ENCODE results near the gene INPP5D.

INPP5D gene

DNA sequence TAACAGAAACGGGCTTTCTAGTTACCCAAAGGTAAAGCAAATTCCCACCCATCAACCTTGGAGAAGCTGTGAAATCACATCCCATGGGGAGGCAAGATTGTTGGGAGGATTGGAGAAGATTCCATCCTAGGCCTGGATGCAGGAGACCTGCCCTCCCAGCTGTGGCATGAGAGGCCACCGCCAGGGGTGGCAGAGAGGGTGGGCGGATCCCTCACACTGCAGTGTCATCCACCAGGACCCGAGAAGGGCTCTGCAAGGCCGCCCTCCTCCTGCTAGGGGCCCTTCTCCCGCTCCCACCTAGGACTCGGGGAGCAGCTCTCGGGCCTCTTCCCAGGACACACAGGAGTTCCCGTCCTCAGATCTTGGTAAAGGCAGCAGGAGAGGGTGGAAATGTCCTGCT lies 175.8 kb downstream of the INPP5D start:
- DNase-seq (ENCODE audit: low read depth, low spot score) = no peak
- no peak overlapping the region for H3K4me3 ChIP-seq (ENCODE audit: low read length)

DNA sequence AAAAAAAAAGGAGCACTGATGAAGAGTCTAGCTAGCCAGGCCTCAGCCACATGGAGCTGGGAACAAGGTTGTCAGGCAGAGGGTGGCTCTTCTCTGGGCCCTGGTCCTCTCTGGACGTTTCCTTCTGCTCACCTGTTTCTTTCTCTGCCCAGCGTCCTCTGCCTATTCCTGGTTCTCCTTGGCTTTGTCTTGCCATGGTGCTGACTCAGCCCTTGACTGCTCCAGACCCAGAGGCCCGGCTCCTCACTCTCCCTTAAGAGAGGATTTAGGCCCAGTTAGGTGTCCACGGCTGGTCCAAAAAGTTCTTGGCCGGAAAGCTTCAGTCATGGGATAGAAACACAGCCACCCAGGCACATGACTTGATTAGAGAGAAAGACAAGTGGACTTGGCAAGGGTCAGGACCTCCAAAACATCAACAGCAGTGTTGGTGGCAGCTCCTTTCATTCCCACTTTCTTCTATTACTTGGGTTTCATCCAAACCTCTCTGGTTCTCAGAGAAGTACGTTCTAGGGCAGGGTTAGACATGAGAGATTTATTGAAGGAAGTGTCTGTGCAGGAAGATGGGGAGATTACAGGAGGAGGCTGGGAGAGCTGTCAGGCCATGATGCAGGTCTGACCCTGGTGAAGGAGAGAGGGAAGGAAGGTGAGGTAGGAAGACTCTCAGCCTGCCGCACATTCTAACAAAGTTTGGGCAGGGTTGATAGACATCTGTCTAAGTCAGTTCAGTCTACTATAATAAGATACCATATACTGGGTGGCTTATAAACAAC lies 176.9 kb downstream of the INPP5D start:
- no peak overlapping the region for H3K4me3 ChIP-seq (ENCODE audit: low read length)
- no peak for DNase-seq (ENCODE audit: low read depth, low spot score)

DNA sequence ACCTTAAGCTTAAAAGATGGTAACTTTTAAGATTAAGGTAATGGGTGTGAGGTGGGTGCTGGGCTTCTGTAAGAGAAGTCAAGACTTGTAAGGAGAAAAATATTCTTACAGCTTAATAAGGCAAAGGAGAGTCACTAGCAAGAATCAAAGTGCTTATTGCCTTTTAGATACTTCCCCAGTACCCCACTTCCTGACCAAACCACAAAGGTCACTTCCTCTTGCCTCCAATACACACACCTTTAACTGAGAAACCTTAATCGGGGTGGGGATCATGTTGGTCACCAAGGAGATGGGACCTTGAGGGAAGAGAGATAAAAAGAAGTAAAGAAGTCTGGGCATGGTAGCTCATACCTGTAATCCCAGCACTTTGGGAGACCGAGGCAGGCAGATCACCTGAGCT lies 180.8 kb downstream of the INPP5D start:
- peak; percentile 59 for DNase-seq (ENCODE audit: low read depth, low spot score)
- H3K4me3 ChIP-seq (ENCODE audit: low read length) = no peak overlapping the region

DNA sequence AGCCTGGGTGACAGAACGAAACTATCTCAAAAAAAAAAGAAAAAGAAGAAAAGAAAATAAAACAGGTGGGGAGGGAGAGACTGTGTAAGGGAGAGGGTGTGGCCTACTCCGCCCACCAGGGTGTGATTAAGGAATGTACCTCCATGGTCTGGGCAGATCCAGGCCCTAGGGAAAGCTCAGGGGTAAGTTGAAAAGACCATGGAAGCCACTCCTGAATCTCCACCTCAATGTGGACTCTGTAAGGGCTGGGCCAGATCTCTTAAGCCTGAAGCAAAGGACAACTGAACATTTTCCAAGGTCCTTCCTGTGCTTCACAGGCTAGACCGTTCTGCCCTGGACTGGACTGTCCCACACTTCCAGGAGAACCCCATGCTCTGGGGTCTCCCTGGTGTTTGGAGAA lies 181.7 kb downstream of the INPP5D start:
- no peak overlapping the region for H3K4me3 ChIP-seq (ENCODE audit: low read length)
- DNase-seq (ENCODE audit: low read depth, low spot score) = no peak

DNA sequence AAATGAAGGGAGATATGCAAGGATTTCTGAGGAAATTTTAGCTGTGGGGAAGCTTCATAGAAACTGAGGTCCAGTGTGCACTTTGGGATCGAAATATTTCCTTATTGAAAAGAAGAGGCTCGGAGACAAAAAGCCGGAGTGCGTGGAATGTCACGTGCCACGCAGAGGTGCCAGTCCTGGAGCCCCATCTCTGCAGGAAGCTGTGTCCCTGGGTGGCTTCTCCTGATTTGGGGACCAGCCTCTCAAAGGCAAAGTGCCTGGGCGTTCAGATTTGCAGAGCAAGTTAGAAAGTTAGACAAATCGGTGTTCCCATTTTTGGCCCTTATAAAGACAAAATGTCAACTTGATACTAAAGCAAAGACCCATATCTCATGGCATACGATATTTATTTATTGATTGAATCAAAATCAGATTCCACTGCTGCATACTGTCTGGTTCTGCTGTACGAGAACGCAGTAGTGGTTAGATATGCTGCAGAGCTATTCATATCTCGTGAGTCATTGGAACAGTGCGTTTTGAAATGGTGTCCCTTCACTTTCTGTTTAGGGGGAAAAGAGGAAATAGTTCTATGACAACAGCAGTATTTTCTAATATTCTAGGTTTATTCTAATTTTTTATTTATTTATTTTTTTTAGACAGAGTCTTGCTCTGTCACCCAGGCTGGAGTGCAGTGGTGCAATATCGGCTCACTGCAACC lies 182.2 kb downstream of the INPP5D start:
- DNase-seq (ENCODE audit: low read depth, low spot score) = no peak
- no peak overlapping the region for H3K4me3 ChIP-seq (ENCODE audit: low read length)

DNA sequence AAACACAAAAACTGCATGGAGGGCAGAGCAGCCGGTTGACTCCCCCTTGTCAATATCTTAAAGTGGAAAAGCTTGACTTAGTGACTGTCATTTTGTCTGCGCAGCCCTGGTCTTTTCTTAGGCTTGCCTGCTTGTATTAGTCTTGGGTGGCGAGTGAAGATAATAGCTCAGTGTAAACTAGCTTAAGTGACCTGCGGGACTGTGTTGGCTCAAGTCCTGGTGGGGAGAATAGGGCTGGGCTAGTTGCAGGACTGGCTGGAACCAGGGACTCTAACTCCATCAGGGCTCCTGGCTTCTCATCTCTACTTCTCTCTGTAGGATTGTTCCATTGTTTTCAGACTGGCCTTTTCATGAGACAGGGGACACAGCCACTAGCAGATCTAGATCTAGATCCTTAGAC lies 183.2 kb downstream of the INPP5D start:
- H3K4me3 ChIP-seq (ENCODE audit: low read length) = no peak overlapping the region
- DNase-seq (ENCODE audit: low read depth, low spot score) = no peak

DNA sequence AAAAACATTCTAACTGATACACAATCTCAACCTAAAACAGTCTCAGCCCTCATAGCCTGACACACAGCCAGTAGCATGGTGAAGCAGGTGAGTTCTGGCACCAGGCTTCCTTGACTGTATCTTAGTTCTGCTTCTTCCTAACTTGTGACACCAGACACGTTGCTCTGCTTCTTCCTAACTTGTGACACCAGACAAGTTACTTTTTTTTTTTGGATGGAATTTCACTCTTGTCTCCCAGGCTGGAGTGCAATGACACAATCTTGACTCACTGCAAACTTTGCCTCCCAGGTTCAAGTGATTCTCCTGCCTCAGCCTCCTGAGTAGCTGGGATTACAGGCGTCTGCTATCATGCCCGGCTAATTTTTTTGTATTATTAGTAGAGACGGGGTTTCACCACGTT lies 184.7 kb downstream of the INPP5D start:
- DNase-seq (ENCODE audit: low read depth, low spot score) = no peak
- no peak overlapping the region for H3K4me3 ChIP-seq (ENCODE audit: low read length)

DNA sequence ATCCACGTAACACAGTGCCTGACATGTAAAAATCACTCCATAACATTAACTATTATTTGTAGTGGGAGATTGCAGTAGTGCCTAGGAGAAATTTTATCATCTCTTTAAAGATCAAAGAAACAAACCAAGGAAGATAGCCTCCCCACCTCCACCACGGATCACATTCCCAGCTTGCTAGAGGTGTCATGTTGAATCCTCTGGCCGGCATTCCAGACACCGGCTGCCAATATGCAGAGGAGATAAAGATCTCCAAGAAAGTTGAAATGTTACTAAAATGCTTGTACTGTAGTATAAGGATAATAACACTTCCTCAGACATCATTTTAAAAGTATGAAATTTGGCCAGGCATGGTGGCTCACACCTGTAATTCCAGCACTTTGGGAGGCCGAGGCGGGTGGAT lies 185.3 kb downstream of the INPP5D start:
- DNase-seq (ENCODE audit: low read depth, low spot score) = no peak
- H3K4me3 ChIP-seq (ENCODE audit: low read length) = no peak overlapping the region

DNA sequence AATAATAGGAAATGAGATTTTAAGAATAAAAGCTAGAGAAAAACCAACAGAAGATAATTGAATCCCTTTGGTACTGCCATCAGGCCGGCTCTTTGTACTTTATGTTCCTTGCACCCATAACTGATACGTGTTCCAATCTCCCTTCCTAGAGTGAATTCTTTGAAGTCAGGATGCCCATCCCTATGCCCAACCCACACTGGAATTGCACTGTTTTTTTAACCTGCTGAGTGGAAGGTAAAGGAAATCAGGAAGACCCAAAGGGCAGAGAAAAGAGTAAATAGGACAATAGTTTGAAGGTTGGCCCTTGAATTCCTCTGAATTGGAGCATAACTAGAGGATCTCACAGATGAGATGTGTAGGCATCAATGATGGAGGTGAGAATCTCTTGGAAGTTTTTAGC lies 187.0 kb downstream of the INPP5D start:
- DNase-seq (ENCODE audit: low read depth, low spot score) = no peak
- H3K4me3 ChIP-seq (ENCODE audit: low read length) = no peak overlapping the region

DNA sequence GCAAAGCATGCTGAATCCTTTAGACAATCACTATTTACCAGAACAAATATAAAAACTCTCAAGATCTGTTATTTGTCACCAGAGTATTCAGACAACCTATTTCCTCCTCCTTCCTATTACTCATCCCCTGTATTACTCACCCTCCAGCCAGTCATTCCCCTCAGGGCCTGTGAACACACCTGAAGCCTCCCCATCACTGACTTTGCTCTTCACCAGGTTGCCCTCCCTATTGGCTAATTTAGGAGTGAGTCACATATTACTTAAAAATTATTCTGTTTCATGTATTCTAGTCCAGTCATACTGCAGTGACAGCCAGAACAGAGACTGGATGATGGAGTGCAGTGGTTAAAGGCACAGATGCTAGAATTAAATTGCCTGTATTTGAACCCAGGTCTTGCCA lies 187.6 kb downstream of the INPP5D start:
- no peak for DNase-seq (ENCODE audit: low read depth, low spot score)

DNA sequence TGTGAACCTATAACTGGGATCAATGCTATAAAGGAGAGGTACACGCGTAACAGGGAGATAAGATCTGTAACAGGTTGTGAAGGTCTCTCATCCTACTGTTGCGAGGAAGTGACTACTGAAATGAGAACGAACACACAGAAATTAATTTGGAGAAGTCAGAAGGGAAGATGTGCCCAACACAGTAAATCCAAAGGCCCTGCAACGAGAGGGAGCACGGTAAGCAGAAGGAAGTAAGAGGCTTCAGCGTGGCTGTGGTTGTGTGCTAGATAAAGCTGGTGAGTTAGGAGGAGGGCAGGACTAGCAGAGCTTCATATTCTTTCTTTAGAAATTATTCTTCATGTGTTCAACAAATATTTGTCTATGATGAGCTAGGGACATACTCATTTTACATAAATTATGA lies 188.9 kb downstream of the INPP5D start:
- DNase-seq (ENCODE audit: low read depth, low spot score) = no peak
- H3K4me3 ChIP-seq (ENCODE audit: low read length) = no peak overlapping the region

More for the DNA sequence above, 187.6 kb downstream of the INPP5D start:
- H3K4me3 ChIP-seq (ENCODE audit: low read length) = no peak overlapping the region

DNA sequence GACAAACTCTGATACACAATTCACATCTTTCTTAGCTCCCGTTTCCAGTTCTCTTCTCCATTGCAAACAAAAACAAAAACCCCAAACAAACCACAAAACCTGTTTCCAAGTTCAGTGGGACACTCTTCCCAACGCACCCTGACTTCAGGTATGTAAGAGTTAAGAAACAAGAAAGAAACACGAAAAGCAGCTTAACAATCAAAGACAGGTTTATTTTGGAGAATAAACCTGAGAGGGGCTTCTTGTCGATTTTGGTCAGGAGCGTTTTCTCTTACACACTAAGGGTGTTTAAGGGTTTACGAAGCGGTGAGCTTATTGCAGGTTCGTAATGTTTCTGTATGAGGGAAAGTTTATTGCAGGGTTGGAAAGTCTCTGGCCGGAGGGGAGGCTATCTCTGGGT lies 190.4 kb downstream of the INPP5D start:
- no peak for DNase-seq (ENCODE audit: low read depth, low spot score)
- no peak overlapping the region for H3K4me3 ChIP-seq (ENCODE audit: low read length)

DNA sequence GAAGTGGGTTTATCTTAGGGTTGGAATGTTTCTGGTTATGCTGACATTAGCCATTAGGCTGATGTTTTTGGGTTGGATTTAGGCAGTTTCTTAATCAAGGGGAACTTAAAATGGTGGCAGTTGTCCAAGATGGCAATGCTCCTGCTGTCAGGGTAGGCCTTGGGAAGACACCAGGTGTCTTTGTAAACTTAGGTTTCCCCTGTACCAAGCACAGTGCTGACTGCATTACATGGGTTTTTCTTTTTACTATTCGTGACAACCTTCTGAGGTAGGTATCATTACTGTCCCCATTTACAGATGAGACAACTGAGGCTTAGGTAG lies 190.8 kb downstream of the INPP5D start:
- H3K4me3 ChIP-seq (ENCODE audit: low read length) = peak overlapping the region; percentile 87
- no peak for DNase-seq (ENCODE audit: low read depth, low spot score)

DNA sequence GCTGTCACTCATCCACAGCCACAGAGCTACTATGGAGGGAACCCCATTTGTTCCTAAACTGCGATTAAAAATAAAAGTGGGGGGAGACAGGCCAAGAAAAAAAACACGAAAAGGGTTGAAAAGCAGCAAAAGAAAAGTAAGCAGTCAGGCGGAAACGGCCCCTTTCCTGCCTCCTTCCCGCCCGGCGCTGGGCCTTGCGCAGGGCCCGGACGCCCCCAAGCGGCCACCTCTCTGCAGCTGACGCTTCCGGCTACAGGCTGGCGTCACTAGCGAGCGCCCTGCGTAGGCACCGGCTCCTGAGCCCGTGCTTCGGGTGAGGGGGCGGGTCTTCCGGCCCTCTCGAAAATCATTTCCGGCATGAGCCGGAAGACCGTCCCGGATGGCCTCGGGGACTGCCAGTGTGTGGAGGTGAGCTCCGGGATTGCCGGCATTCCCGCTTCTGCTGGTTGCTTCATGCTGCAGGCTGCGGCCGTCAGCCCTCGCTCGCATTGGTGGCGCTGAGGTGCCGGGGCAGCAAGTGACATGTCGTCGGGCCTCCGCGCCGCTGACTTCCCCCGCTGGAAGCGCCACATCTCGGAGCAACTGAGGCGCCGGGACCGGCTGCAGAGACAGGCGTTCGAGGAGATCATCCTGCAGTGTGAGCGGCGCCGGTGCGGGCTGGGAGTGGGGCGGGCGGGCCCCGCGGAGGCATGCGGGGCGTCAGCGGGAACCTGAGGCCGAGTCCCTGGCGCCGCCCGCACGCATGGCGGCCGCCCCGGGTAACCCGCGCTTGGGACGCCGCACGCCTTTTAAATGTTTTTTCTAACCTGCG lies 191.4 kb downstream of the INPP5D start, which contains the start of gene ATG16L1:
TSS of gene ATG16L1 (plus strand) at position 368 of the 811 bp plus-strand sequence. CDS start at position 523, 155 bp downstream.
- peak within 1 kb of the TSS; percentile 87 for H3K4me3 ChIP-seq (ENCODE audit: low read length)
- peak; percentile 93 for DNase-seq (ENCODE audit: low read depth, low spot score)

DNA sequence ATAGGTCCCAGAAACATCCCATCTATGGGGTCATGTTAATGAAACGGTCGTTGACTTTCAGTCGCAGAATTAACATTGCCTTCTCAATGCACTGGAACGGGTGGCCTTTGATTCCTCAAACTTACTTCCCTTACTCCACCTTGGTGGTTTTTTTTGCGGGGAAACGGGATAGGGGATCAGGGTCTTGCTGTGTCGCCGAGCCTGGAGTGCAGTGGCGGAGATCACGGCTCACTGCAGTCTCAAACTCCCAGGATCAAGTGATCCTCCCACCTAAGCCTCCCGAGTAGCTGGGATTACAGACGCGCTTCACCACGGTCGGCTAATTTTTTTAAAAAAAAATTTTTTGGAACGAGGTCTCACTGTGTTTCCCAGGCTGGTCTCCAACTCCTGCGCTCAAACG lies 192.1 kb downstream of the INPP5D start:
- DNase-seq (ENCODE audit: low read depth, low spot score) = no peak
- H3K4me3 ChIP-seq (ENCODE audit: low read length) = peak overlapping the region; percentile 87

DNA sequence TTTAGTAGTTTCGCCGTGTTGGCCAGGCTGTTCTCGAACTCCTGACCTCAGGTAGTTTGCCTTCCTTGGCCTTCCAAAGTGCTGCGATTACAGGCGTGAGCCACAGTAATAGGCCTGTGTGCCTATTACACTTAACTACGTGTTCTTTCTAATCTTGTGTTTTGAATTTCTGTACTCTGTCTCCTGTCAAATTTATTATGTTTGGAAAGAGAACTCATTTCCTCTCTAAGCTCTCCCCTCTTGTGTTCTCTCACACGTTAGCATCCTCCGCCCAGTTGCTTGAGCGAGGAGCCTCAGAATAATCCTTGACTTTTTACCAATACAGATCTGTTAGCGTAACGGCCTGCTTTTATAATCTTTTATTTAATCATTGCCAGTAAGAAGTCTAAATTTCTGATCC lies 195.0 kb downstream of the INPP5D start:
- DNase-seq (ENCODE audit: low read depth, low spot score) = no peak
- no peak overlapping the region for H3K4me3 ChIP-seq (ENCODE audit: low read length)

DNA sequence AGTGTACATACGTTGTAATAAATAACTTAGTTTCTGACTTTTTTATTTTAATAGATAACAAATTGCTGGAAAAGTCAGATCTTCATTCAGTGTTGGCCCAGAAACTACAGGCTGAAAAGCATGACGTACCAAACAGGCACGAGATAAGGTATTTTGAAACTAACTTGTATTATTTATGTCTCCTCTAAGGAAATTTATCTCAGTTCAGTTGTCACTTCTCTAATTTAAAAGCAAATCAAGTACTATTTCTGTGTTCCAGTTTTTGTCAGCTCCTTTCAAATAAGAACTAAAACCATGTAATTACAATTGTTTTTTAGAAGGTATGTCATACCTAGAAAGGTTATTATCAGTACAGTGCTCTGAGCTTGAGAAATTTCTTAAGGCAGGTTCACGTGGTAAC lies 195.9 kb downstream of the INPP5D start:
- no peak for DNase-seq (ENCODE audit: low read depth, low spot score)
- H3K4me3 ChIP-seq (ENCODE audit: low read length) = no peak overlapping the region
